ENCODE data around the gene FERD3L.

DNA sequence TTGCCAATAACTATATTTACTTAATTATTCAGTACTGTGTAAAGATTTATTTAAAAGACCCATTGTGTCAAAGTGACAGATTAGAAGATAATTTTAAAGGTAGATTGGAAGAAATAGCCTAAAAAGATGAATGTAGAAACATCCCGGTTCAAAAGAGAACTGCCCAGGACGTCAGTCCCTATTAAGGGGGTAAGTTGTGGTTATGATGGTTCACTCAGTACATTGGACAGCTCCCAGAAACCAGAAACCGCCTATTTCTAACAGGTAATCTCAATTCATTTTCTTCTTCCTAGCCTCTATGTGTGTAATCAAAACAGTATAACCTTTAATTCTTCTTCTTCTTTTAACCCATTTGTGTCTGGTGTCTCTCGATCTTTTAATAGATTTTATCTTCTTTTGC, 1.5 kb upstream of the FERD3L start:
- TF ChIP-seq, protein P1, sequence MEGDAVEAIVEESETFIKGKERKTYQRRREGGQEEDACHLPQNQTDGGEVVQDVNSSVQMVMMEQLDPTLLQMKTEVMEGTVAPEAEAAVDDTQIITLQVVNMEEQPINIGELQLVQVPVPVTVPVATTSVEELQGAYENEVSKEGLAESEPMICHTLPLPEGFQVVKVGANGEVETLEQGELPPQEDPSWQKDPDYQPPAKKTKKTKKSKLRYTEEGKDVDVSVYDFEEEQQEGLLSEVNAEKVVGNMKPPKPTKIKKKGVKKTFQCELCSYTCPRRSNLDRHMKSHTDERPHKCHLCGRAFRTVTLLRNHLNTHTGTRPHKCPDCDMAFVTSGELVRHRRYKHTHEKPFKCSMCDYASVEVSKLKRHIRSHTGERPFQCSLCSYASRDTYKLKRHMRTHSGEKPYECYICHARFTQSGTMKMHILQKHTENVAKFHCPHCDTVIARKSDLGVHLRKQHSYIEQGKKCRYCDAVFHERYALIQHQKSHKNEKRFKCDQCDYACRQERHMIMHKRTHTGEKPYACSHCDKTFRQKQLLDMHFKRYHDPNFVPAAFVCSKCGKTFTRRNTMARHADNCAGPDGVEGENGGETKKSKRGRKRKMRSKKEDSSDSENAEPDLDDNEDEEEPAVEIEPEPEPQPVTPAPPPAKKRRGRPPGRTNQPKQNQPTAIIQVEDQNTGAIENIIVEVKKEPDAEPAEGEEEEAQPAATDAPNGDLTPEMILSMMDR (IDR thresholded peaks at IDR 0.05): no peak
- TF ChIP-seq POLR2A (IDR thresholded peaks at IDR 0.05): no peak
